Lower leg skin (tissue), 3 donors: ENCODE results near the gene NDRG3.

Source experiments
- CTCF ChIP-seq, 3 donors: fragments of 450-650 bp; IDR thresholded peaks; one replicate each; pipeline ENCODE4 v1.5.1; 2016; ENCODE audit warnings: antibody characterized with exemption in 3 of 3, mild to moderate bottlenecking in 3 of 3, moderate library complexity in 2 of 3
- POLR2A ChIP-seq, 2 donors: fragments of 450-650 bp; IDR thresholded peaks; one replicate each; pipeline ENCODE4 v1.6.1; 2016 to 2017; ENCODE audit warnings: antibody characterized with exemption in 2 of 2, mild to moderate bottlenecking in 1 of 2, moderate library complexity in 1 of 2

GRCh38 chr20:36773597-36774390, 27.9 kb upstream of the NDRG3 start, which contains the start of gene DSN1:
- TF ChIP-seq POLR2A (IDR thresholded peaks at IDR 0.05) (no peak), CTCF (IDR thresholded peaks at IDR 0.05) (no peak)
